Caki2 (cell line): ENCODE results near the gene EDDM13. TPM values are rescaled to one million over a fixed set of nuclear protein-coding genes. Genes with fewer than 3 reads are reported as not detected.
A peak's percentile ranks its signal among the peaks of the same experiment; 100 is the strongest.
"Not testable (repeated sequence)": the region's sequence is repeated elsewhere in the genome, so short reads cannot be mapped to it uniquely, and the experiment has no call there.

ENCODE experiments used
- DNase-seq: peaks from one replicate; pipeline ENCODE4 v3.0.0-alpha.2; 2015; ENCODE audit warnings: low read depth
- in situ Hi-C: cut with HindIII; loops from 2 replicates; pipeline ENCODE4 v1.10.0; 2016; ENCODE audit warnings: low sequenced_read_pairs, low pct_unique_long_range_greater_than_20kb, mixed read lengths
- total RNA-seq: library from RNA; depleted of rRNA; stranded (reverse); fragments of >200 nt; shearing (Covaris generic); gene quantifications from 2 replicates; pipeline ENCODE4 v1.2.3, GENCODE V29; 2014; ENCODE audit warnings: low replicate concordance

The EDDM13 gene
- total RNA-seq, 1 experiment from 2014 or later, result not detected

- DNase-seq, result peak; percentile 99
- in situ Hi-C loops, result no loop called here
Observed at GRCh38 chr19:56314381-56315076, 42.0 kb downstream of the EDDM13 start, which contains the start of gene ZSCAN5A. Gene ZSCAN5A, minus strand, starts transcription at chr19:56314839. Its CDS starts 89,793 bp downstream, at chr19:56225046.

- in situ Hi-C loops, result no loop called here
- DNase-seq, result peak; percentile 99
Observed at GRCh38 chr19:56315077-56315828, 42.7 kb downstream of the EDDM13 start.

GRCh38 chr19:56316728-56317127 lies 44.2 kb downstream of the EDDM13 start:
- DNase-seq, result no peak
- in situ Hi-C loops, result no loop called here

- in situ Hi-C loops, result no loop called here
- no peak for DNase-seq
Observed at GRCh38 chr19:56317749-56318148, 45.2 kb downstream of the EDDM13 start.

GRCh38 chr19:56319991-56320390 lies 47.4 kb downstream of the EDDM13 start:
- in situ Hi-C loops, result no loop called here
- DNase-seq, result no peak

- in situ Hi-C loops, result no loop called here
- no peak for DNase-seq
Observed at GRCh38 chr19:56321254-56321988, 48.9 kb downstream of the EDDM13 start.

- in situ Hi-C loops, result no loop called here
- DNase-seq, result no peak
Observed at GRCh38 chr19:56321989-56322440, 49.5 kb downstream of the EDDM13 start.

GRCh38 chr19:56324436-56324835 lies 51.9 kb downstream of the EDDM13 start:
- in situ Hi-C loops, result no loop called here
- no peak for DNase-seq

- in situ Hi-C loops, result no loop called here
- no peak for DNase-seq
Observed at GRCh38 chr19:56332695-56333094, 60.1 kb downstream of the EDDM13 start.

- DNase-seq, result peak; percentile 37
- in situ Hi-C loops, result no loop called here
Observed at GRCh38 chr19:56333506-56333905, 61.0 kb downstream of the EDDM13 start.

GRCh38 chr19:56335371-56335770 lies 62.8 kb downstream of the EDDM13 start:
- in situ Hi-C loops, DNase-seq: not testable (repeated sequence)

GRCh38 chr19:56337077-56337476 lies 64.5 kb downstream of the EDDM13 start:
- in situ Hi-C loops, DNase-seq: not testable (repeated sequence)

GRCh38 chr19:56339031-56339430 lies 66.5 kb downstream of the EDDM13 start:
- DNase-seq, in situ Hi-C loops: not testable (repeated sequence)

GRCh38 chr19:56341948-56342347 lies 69.4 kb downstream of the EDDM13 start:
- in situ Hi-C loops, result no loop called here
- DNase-seq, result no peak

GRCh38 chr19:56347163-56347778 lies 74.7 kb downstream of the EDDM13 start:
- in situ Hi-C loops, result no loop called here

GRCh38 chr19:56348289-56348877 lies 75.8 kb downstream of the EDDM13 start:
- in situ Hi-C loops, result no loop called here
- no peak for DNase-seq

More at GRCh38 chr19:56347163-56347778, 74.7 kb downstream of the EDDM13 start:
- no peak for DNase-seq

GRCh38 chr19:56350416-56351045 lies 78.0 kb downstream of the EDDM13 start:
- in situ Hi-C loops, result no loop called here
- DNase-seq, result peak; percentile 5

GRCh38 chr19:56351208-56351607 lies 78.7 kb downstream of the EDDM13 start:
- in situ Hi-C loops, result no loop called here
- no peak for DNase-seq
